ENCODE results near the gene SYTL3.

GRCh38 chr6:158677906-158678578 lies 28.2 kb downstream of the SYTL3 start:
- TF ChIP-seq CTCF (IDR thresholded peaks at IDR 0.05) = no peak
- no peak for TF ChIP-seq POLR2A (IDR thresholded peaks at IDR 0.05)
